Islet precursor cell (in vitro differentiated cells): ENCODE results near the gene ADAP1.
A peak's percentile ranks its signal among the peaks of the same experiment; 100 is the strongest.

ENCODE experiments used
- DNase-seq: peaks from one replicate; pipeline ENCODE4 v3.0.0-alpha.2; 2018

Gene ADAP1

GRCh38 chr7:921071-921461 lies 33.4 kb downstream of the ADAP1 start:
- DNase-seq, result peak; percentile 43

GRCh38 chr7:920351-921070 lies 34.0 kb downstream of the ADAP1 start:
- DNase-seq, result no peak

- no peak for DNase-seq
These were observed 34.5 kb downstream of the ADAP1 start for GRCh38 chr7:919924-920341.

- DNase-seq, result no peak
These were observed 35.4 kb downstream of the ADAP1 start for GRCh38 chr7:919114-919442.

GRCh38 chr7:918441-919113 lies 35.9 kb downstream of the ADAP1 start:
- DNase-seq, result no peak

- DNase-seq, result no peak
These were observed 36.4 kb downstream of the ADAP1 start for GRCh38 chr7:918118-918425.

- no peak for DNase-seq
These were observed 37.0 kb downstream of the ADAP1 start for GRCh38 chr7:917255-918117.

- DNase-seq, result no peak
These were observed 38.1 kb downstream of the ADAP1 start for GRCh38 chr7:916291-916941.

- DNase-seq, result no peak
These were observed 38.9 kb downstream of the ADAP1 start for GRCh38 chr7:915291-916218.

GRCh38 chr7:914521-915194 lies 39.8 kb downstream of the ADAP1 start:
- no peak for DNase-seq

- no peak for DNase-seq
These were observed 40.6 kb downstream of the ADAP1 start for GRCh38 chr7:913736-914520.

GRCh38 chr7:911791-912480 lies 42.5 kb downstream of the ADAP1 start:
- no peak for DNase-seq

GRCh38 chr7:910931-911431 lies 43.5 kb downstream of the ADAP1 start:
- no peak for DNase-seq

- DNase-seq, result no peak
These were observed 44.0 kb downstream of the ADAP1 start for GRCh38 chr7:910441-910861.

- DNase-seq, result no peak
These were observed 44.8 kb downstream of the ADAP1 start for GRCh38 chr7:909358-910329.

GRCh38 chr7:908591-909357 lies 45.7 kb downstream of the ADAP1 start:
- peak; percentile 79 for DNase-seq

- DNase-seq, result no peak
These were observed 46.3 kb downstream of the ADAP1 start for GRCh38 chr7:908159-908581.
